Measurements from ENCODE around the gene TINCR.

TINCR gene

GRCh38 chr19:5514001-5514400 lies 53.8 kb downstream of the TINCR start:
- no peak for TF ChIP-seq CTCF (IDR thresholded peaks at IDR 0.05; ENCODE audit: low read depth, low read length, missing control alignments)
- H3K4me3 ChIP-seq (ENCODE audit: low read depth, low read length), result no peak overlapping the region
- DNase-seq (ENCODE audit: low read depth), result no peak
- in situ Hi-C loops (cut with HindIII; ENCODE audit: low sequenced_read_pairs), result no loop called here

- no peak for DNase-seq (ENCODE audit: low read depth)
- no peak for TF ChIP-seq CTCF (IDR thresholded peaks at IDR 0.05; ENCODE audit: low read depth, low read length, missing control alignments)
- no peak overlapping the region for H3K4me3 ChIP-seq (ENCODE audit: low read depth, low read length)
- in situ Hi-C loops (cut with HindIII; ENCODE audit: low sequenced_read_pairs), result no loop called here
These were observed 55.0 kb downstream of the TINCR start for GRCh38 chr19:5512715-5513114.
